ENCODE measurements around the gene AGR2. TPM values are rescaled to one million over a fixed set of nuclear protein-coding genes. Genes with fewer than 3 reads are reported as not detected.

AGR2 gene
- total and polyA plus RNA-seq, 8 donors = 63.2 to 376 (median 104) TPM

- no peaks in the 10 kb centered on the region for H3K27me3 ChIP-seq
- ATAC-seq (no peak), DNase-seq (no peak)
- no peak overlapping the region for H3K4me3 ChIP-seq
- no peaks in the 10 kb centered on the region for H3K9me3 ChIP-seq
- TF ChIP-seq, protein P1, sequence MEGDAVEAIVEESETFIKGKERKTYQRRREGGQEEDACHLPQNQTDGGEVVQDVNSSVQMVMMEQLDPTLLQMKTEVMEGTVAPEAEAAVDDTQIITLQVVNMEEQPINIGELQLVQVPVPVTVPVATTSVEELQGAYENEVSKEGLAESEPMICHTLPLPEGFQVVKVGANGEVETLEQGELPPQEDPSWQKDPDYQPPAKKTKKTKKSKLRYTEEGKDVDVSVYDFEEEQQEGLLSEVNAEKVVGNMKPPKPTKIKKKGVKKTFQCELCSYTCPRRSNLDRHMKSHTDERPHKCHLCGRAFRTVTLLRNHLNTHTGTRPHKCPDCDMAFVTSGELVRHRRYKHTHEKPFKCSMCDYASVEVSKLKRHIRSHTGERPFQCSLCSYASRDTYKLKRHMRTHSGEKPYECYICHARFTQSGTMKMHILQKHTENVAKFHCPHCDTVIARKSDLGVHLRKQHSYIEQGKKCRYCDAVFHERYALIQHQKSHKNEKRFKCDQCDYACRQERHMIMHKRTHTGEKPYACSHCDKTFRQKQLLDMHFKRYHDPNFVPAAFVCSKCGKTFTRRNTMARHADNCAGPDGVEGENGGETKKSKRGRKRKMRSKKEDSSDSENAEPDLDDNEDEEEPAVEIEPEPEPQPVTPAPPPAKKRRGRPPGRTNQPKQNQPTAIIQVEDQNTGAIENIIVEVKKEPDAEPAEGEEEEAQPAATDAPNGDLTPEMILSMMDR (IDR thresholded peaks at IDR 0.05) = no peak
- H3K36me3 ChIP-seq = no peaks in the 10 kb centered on the region
- no peaks in the 10 kb centered on the region for H3K4me1 ChIP-seq
- H3K27ac ChIP-seq = peak overlapping the region in 1 of 2 donors; percentile 25
- intact Hi-C loops (cut with DNase I) = no loop called here
Observed at GRCh38 chr7:16764942-16765341, 39.9 kb downstream of the AGR2 start.

- DNase-seq (no peak), ATAC-seq (peak; percentile 93)
- Histone ChIP-seq H3K4me3 (no peak overlapping the region), H3K4me1 (no peaks in the 10 kb centered on the region), H3K27me3 (no peaks in the 10 kb centered on the region), H3K27ac (peak overlapping the region in 1 of 2 donors; percentile 51), H3K36me3 (no peaks in the 10 kb centered on the region), H3K9me3 (no peaks in the 10 kb centered on the region)
- intact Hi-C loops (cut with DNase I) = no loop called here
- TF ChIP-seq, protein P1 (IDR thresholded peaks at IDR 0.05) = no peak
Observed at GRCh38 chr7:16762177-16762576, 42.6 kb downstream of the AGR2 start.

DNA sequence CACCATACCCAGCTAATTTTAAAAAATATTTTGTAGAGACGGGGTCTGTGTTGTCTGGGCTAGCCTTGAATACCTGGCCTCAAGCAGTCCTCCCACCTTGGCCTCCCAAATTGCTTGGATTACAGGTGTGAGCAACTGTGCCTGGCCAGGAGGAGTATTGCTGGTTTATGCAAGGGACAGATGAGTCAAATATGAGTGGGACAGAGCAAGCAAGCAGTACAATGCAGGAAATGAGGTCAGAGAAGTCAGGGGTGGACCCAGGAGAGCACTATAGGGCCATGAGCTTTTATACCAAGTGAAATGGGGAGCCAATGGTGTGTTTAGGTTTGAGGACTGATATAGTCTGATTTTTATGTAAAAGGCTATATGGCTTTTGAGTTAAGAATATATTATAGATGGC is 45.0 kb downstream of the AGR2 start:
- H3K4me1 ChIP-seq = peaks cover 0 to 2% of the 10 kb centered on the region in 2 donors
- H3K27ac ChIP-seq = no peak overlapping the region
- peaks cover 0 to 2% of the 10 kb centered on the region in 2 donors for H3K27me3 ChIP-seq
- ATAC-seq = no peak
- no peak for DNase-seq
- TF ChIP-seq, protein P1 (IDR thresholded peaks at IDR 0.05) = no peak
- intact Hi-C loops (cut with DNase I) = no loop called here
- no peaks in the 10 kb centered on the region for H3K36me3 ChIP-seq
- H3K9me3 ChIP-seq = no peaks in the 10 kb centered on the region
- H3K4me3 ChIP-seq = no peak overlapping the region

GRCh38 chr7:16758631-16759611 is 45.9 kb downstream of the AGR2 start:
- intact Hi-C loops (cut with DNase I) = no loop called here
- Histone ChIP-seq H3K4me3 (no peak overlapping the region), H3K9me3 (no peaks in the 10 kb centered on the region), H3K27me3 (peaks cover 0 to 12% of the 10 kb centered on the region in 2 donors), H3K27ac (no peak overlapping the region), H3K4me1 (peaks cover 0 to 12% of the 10 kb centered on the region in 2 donors), H3K36me3 (no peaks in the 10 kb centered on the region)
- TF ChIP-seq, protein P1 (IDR thresholded peaks at IDR 0.05) = no peak
- no peak for DNase-seq
- ATAC-seq = no peak

DNA sequence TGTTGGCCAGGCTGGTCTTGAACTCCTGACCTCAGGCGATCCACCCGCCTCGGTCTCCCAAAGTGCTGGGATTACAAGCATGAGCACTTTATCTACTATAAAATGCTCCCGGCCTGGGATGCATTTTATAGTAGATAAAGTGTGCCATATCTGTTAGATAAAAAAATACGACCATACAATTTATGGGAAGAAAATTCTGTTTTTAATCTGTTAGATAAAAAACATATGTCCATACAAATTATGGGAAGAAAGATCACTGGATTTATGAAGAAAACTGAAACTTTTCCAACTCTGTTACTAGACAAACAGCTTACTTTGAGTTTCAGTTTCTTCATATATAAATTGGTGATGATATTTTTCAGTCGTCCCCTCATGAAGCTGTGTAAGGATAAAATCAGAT is 46.8 kb downstream of the AGR2 start:
- ATAC-seq (no peak), DNase-seq (no peak)
- TF ChIP-seq, protein P1 (IDR thresholded peaks at IDR 0.05) = no peak
- H3K36me3 ChIP-seq = no peaks in the 10 kb centered on the region
- H3K27ac ChIP-seq = no peak overlapping the region
- H3K4me1 ChIP-seq = peaks cover 0 to 12% of the 10 kb centered on the region in 2 donors
- intact Hi-C loops (cut with DNase I) = no loop called here
- H3K9me3 ChIP-seq = no peaks in the 10 kb centered on the region
- no peak overlapping the region for H3K4me3 ChIP-seq
- H3K27me3 ChIP-seq = peaks cover 0 to 20% of the 10 kb centered on the region in 2 donors
